BJ (cell line): ENCODE results near the gene PDE7B. TPM values are rescaled to one million over a fixed set of nuclear protein-coding genes. Genes with fewer than 3 reads are reported as not detected.

Source experiments
- CTCF ChIA-PET: fragments of 350-600 bp; formaldehyde crosslinking; extraction: SDS; loops from one replicate; lab custom pipeline; 2021; ENCODE audit warnings: antibody characterized with exemption, inconsistent platforms; lab: Yijun Ruan, JAX
- POLR2A ChIA-PET: fragments of 300-600 bp; sonication (Branson Sonifier 250); formaldehyde crosslinking; extraction: SDS; loops from one replicate; lab custom pipeline; 2021; ENCODE audit warnings: antibody characterized with exemption; lab: Charles Lee
- DNase-seq: peaks from one replicate; pipeline ENCODE4 v3.0.0-alpha.2; 2011; ENCODE audit warnings: low read depth
- H3K27me3 ChIP-seq: 2 replicates; pipeline ENCODE4 v1.6.0; 2011; ENCODE audit warnings: low read length; ENCODE audit not compliant: control insufficient read depth, insufficient read depth
- H3K36me3 ChIP-seq: 2 replicates; pipeline ENCODE4 v1.5.1; 2011; ENCODE audit warnings: low read length; ENCODE audit not compliant: control insufficient read depth, insufficient read depth
- H3K4me3 ChIP-seq: 2 replicates; pipeline ENCODE4 v1.5.1; 2011; ENCODE audit warnings: low read depth, mild to moderate bottlenecking, control low read depth, low read length
- polyA plus RNA-seq: library from polyadenylated mRNA; depleted of rRNA; stranded (reverse); fragments of >200 nt; gene quantifications from 2 replicates; pipeline ENCODE4 v1.2.3, GENCODE V29; 2011
- TF ChIP-seq, protein P1 (sequence below): IDR thresholded peaks from 2 replicates; pipeline ENCODE4 v1.5.1; 2011; ENCODE audit warnings: low read depth, mild to moderate bottlenecking, control low read depth, inconsistent platforms, low read length, moderate library complexity; ENCODE audit not compliant: insufficient read depth

The PDE7B gene
- polyA plus RNA-seq, 1 experiment = 2.7 TPM

DNA sequence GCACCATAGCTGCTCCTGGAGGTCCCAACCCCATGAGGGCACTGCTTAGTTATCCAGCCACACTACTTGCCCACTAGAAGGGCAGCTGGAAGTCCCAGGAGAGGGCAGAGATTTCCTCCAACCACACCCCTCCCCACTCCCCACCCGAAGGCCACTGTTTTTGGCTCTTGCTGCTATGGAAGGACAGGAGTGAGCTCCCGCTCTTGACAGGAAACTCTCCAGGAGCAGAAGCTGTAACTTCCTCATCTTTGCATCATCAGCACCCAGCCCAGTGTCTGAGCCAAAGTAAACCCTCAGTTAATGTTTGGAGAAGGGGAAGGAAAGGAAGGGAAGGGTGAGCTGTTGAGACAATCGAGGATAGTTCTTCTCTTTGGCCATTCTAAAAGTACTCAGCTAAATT, 277.9 kb downstream of the PDE7B start:
- POLR2A ChIA-PET = no interaction called here

GRCh38 chr6:136134268-136134667, 282.8 kb downstream of the PDE7B start:
- Histone ChIP-seq H3K36me3 (no peaks in the 10 kb centered on the region), H3K27me3 (no peaks in the 10 kb centered on the region), H3K4me3 (no peak overlapping the region)
- TF ChIP-seq, protein P1, sequence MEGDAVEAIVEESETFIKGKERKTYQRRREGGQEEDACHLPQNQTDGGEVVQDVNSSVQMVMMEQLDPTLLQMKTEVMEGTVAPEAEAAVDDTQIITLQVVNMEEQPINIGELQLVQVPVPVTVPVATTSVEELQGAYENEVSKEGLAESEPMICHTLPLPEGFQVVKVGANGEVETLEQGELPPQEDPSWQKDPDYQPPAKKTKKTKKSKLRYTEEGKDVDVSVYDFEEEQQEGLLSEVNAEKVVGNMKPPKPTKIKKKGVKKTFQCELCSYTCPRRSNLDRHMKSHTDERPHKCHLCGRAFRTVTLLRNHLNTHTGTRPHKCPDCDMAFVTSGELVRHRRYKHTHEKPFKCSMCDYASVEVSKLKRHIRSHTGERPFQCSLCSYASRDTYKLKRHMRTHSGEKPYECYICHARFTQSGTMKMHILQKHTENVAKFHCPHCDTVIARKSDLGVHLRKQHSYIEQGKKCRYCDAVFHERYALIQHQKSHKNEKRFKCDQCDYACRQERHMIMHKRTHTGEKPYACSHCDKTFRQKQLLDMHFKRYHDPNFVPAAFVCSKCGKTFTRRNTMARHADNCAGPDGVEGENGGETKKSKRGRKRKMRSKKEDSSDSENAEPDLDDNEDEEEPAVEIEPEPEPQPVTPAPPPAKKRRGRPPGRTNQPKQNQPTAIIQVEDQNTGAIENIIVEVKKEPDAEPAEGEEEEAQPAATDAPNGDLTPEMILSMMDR = no peak
- ChIA-PET POLR2A (no interaction called here), CTCF (no interaction called here)
- no peak for DNase-seq

More for the DNA sequence above, 277.9 kb downstream of the PDE7B start:
- no peaks in the 10 kb centered on the region for H3K27me3 ChIP-seq
- no peak for DNase-seq
- H3K4me3 ChIP-seq = no peak overlapping the region
- TF ChIP-seq, protein P1 = no peak
- H3K36me3 ChIP-seq = no peaks in the 10 kb centered on the region
- CTCF ChIA-PET = interaction anchor here (0.6 to 1.2 kb wide), 2 partner anchors 24 to 1161 kb away, joined by 3 read pairs; no protein-coding TSS in a partner anchor

- POLR2A ChIA-PET = no interaction called here
- Histone ChIP-seq H3K36me3 (no peaks in the 10 kb centered on the region), H3K4me3 (no peak overlapping the region), H3K27me3 (no peaks in the 10 kb centered on the region)
- no peak for DNase-seq
- TF ChIP-seq, protein P1 = no peak
- CTCF ChIA-PET = interaction anchor here (0.6 kb wide), 1 partner anchor 17 kb away, joined by 4 read pairs; no protein-coding TSS in a partner anchor
These were observed 283.2 kb downstream of the PDE7B start for GRCh38 chr6:136134751-136135150.

- Histone ChIP-seq H3K4me3 (no peak overlapping the region), H3K27me3 (no peaks in the 10 kb centered on the region), H3K36me3 (no peaks in the 10 kb centered on the region)
- ChIA-PET CTCF (no interaction called here), POLR2A (no interaction called here)
- TF ChIP-seq, protein P1 = no peak
- no peak for DNase-seq
These were observed 284.8 kb downstream of the PDE7B start for GRCh38 chr6:136136274-136136673.

- no peaks in the 10 kb centered on the region for H3K27me3 ChIP-seq
- no peak for DNase-seq
- H3K36me3 ChIP-seq = no peaks in the 10 kb centered on the region
- H3K4me3 ChIP-seq = no peak overlapping the region
- ChIA-PET CTCF (interaction anchor here (0.6 to 0.7 kb wide), 2 partner anchors 563 to 1148 kb away, joined by 3 to 4 read pairs; no protein-coding TSS in a partner anchor), POLR2A (no interaction called here)
- TF ChIP-seq, protein P1 = no peak
These were observed 285.6 kb downstream of the PDE7B start for GRCh38 chr6:136137008-136137692.
